ENCODE results near the gene ATXN2.

DNA sequence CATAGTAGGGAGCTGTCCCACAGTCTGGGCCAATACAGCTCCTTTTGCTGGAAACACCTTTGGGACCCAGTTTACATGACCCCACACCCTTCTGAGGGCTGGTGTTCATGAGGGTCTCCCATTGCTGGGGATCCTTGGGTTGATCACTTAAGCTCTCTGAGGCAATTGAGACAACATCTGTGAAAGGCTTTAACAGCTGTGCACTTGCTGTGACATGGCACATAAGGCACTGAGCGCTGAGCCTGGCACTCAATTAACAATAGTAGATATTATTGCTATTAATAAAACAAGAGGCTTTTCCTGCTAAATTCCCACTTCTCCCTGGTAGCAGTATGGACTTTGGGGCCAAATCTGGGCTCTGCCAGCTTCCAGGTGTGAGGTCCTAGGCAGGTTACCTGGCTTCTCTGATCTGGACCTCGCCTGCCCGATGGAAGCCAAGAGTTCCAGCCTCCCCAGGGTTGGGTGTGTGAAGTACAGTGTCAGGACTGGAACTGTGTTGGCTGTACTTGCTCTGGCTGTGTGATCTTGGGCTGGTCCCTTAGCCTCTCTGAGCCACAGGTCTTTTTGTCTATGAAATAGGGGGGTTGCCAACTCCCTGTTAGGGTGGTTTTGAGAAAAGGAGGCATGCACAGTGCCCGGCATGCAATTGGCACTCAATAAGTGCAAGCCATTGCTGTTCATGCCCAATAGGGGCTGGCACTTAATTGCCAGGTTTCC is 190.3 kb downstream of the ATXN2 start:
- TF ChIP-seq, protein P1, sequence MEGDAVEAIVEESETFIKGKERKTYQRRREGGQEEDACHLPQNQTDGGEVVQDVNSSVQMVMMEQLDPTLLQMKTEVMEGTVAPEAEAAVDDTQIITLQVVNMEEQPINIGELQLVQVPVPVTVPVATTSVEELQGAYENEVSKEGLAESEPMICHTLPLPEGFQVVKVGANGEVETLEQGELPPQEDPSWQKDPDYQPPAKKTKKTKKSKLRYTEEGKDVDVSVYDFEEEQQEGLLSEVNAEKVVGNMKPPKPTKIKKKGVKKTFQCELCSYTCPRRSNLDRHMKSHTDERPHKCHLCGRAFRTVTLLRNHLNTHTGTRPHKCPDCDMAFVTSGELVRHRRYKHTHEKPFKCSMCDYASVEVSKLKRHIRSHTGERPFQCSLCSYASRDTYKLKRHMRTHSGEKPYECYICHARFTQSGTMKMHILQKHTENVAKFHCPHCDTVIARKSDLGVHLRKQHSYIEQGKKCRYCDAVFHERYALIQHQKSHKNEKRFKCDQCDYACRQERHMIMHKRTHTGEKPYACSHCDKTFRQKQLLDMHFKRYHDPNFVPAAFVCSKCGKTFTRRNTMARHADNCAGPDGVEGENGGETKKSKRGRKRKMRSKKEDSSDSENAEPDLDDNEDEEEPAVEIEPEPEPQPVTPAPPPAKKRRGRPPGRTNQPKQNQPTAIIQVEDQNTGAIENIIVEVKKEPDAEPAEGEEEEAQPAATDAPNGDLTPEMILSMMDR (IDR thresholded peaks at IDR 0.05 in 8 of 11, conservative IDR thresholded peaks at IDR 0.05 in 3 of 11): no peak
- TF ChIP-seq POLR2A (IDR thresholded peaks at IDR 0.05): no peak
- no peak for TF ChIP-seq POLR2AphosphoS5 (IDR thresholded peaks at IDR 0.05)
